ENCODE results near the gene CXADR.
A peak's percentile ranks its signal among the peaks of the same experiment; 100 is the strongest.

Gene CXADR

GRCh38 chr21:17613242-17613676 is 100.4 kb downstream of the CXADR start:
- no peak for TF ChIP-seq CTCF (IDR thresholded peaks at IDR 0.05; ENCODE audit: borderline replicate concordance, insufficient read depth, low read depth, low read length)
- H3K4me3 ChIP-seq (ENCODE audit: low read depth, low read length), result peak overlapping the region; percentile 90

- TF ChIP-seq CTCF (IDR thresholded peaks at IDR 0.05; ENCODE audit: borderline replicate concordance, insufficient read depth, low read depth, low read length), result no peak
- H3K4me3 ChIP-seq (ENCODE audit: low read depth, low read length), result no peak overlapping the region
These were observed 104.0 kb downstream of the CXADR start for GRCh38 chr21:17616831-17617230.

- TF ChIP-seq CTCF (IDR thresholded peaks at IDR 0.05; ENCODE audit: borderline replicate concordance, insufficient read depth, low read depth, low read length), result no peak
- no peak overlapping the region for H3K4me3 ChIP-seq (ENCODE audit: low read depth, low read length)
These were observed 109.2 kb downstream of the CXADR start for GRCh38 chr21:17622018-17622417.

- H3K4me3 ChIP-seq (ENCODE audit: low read depth, low read length), result no peak overlapping the region
- TF ChIP-seq CTCF (IDR thresholded peaks at IDR 0.05; ENCODE audit: borderline replicate concordance, insufficient read depth, low read depth, low read length), result no peak
These were observed 118.4 kb downstream of the CXADR start for GRCh38 chr21:17631195-17631594.

GRCh38 chr21:17636711-17637110 is 123.9 kb downstream of the CXADR start:
- TF ChIP-seq CTCF (IDR thresholded peaks at IDR 0.05; ENCODE audit: borderline replicate concordance, insufficient read depth, low read depth, low read length), result no peak
- no peak overlapping the region for H3K4me3 ChIP-seq (ENCODE audit: low read depth, low read length)

DNA sequence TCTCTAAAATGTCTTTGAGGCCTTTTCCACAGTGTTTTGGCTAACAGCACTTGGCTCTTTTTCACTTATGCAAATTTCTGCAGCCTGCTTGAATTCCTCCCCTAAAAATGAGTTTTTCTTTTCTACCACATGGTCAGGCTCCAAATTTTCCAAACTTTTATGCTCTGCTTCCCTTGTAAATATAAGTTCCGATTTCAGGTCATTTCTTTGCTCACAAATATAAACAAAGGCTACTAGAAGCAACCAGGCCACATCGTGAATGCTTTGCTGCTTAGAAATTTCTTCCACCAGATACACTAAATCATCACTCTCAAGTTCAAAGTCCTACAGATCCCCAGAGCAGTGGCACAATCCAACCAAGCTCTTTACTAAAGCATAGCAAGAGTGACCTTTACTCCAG is 128.0 kb downstream of the CXADR start:
- no peak for TF ChIP-seq CTCF (IDR thresholded peaks at IDR 0.05; ENCODE audit: borderline replicate concordance, insufficient read depth, low read depth, low read length)

More for the DNA sequence above, 128.0 kb downstream of the CXADR start:
- H3K4me3 ChIP-seq (ENCODE audit: low read depth, low read length), result no peak overlapping the region

All from GM12875 (cell line).